Mononuclear cell (primary cell): ENCODE data around the gene L1CAM. TPM values are rescaled to one million over a fixed set of nuclear protein-coding genes. Genes with fewer than 3 reads are reported as not detected.
"Not testable (repeated sequence)": the region's sequence is repeated elsewhere in the genome, so short reads cannot be mapped to it uniquely, and the experiment has no call there.

ENCODE experiments used
- H3K27me3 ChIP-seq: 2 replicates; pipeline ENCODE4 v1.6.0; 2011; ENCODE audit warnings: low read length, control low read depth; ENCODE audit not compliant: insufficient read depth
- H3K4me1 ChIP-seq: 2 replicates; pipeline ENCODE4 v1.5.1; 2011; ENCODE audit warnings: mild to moderate bottlenecking, low read length, control low read depth; ENCODE audit not compliant: insufficient read depth
- H3K4me3 ChIP-seq: 2 replicates; pipeline ENCODE4 v1.5.1; 2011; ENCODE audit warnings: mild to moderate bottlenecking, low read length, moderate library complexity
- H3K9me3 ChIP-seq: 2 replicates; pipeline ENCODE4 v1.5.1; 2011; ENCODE audit warnings: low read depth, mild to moderate bottlenecking, control low read depth, low read length
- total RNA-seq: library from RNA; depleted of rRNA; stranded (reverse); fragments of >200 nt; gene quantifications from one replicate; pipeline ENCODE4 v1.2.3, GENCODE V29; 2012

The L1CAM gene
- total RNA-seq, 1 donor = 0.52 TPM

- Histone ChIP-seq H3K4me1 (no peaks in the 10 kb centered on the region), H3K4me3 (no peak overlapping the region), H3K27me3 (peaks cover 24% of the 10 kb centered on the region), H3K9me3 (no peaks in the 10 kb centered on the region)
Measured at GRCh38 chrX:153828723-153829548, 57.0 kb downstream of the L1CAM start.

GRCh38 chrX:153828308-153828707, 57.7 kb downstream of the L1CAM start:
- Histone ChIP-seq H3K27me3 (peaks cover 24% of the 10 kb centered on the region), H3K4me1 (no peaks in the 10 kb centered on the region)

GRCh38 chrX:153827903-153828302, 58.1 kb downstream of the L1CAM start:
- Histone ChIP-seq H3K9me3 (no peaks in the 10 kb centered on the region), H3K4me1 (no peaks in the 10 kb centered on the region), H3K4me3 (no peak overlapping the region), H3K27me3 (peaks cover 24% of the 10 kb centered on the region)

More at GRCh38 chrX:153828308-153828707, 57.7 kb downstream of the L1CAM start:
- Histone ChIP-seq H3K4me3 (no peak overlapping the region), H3K9me3 (no peaks in the 10 kb centered on the region)

GRCh38 chrX:153827016-153827415, 59.0 kb downstream of the L1CAM start:
- Histone ChIP-seq H3K27me3 (peaks cover 24% of the 10 kb centered on the region), H3K9me3 (no peaks in the 10 kb centered on the region), H3K4me3 (no peak overlapping the region), H3K4me1 (peaks cover 5% of the 10 kb centered on the region)

- H3K9me3 ChIP-seq = no peaks in the 10 kb centered on the region
- H3K4me3 ChIP-seq = no peak overlapping the region
- peaks cover 13% of the 10 kb centered on the region for H3K4me1 ChIP-seq
- H3K27me3 ChIP-seq = peaks cover 16% of the 10 kb centered on the region
Measured at GRCh38 chrX:153825042-153825441, 60.9 kb downstream of the L1CAM start.

GRCh38 chrX:153824348-153824747, 61.6 kb downstream of the L1CAM start:
- Histone ChIP-seq H3K9me3 (no peaks in the 10 kb centered on the region), H3K27me3 (peaks cover 19% of the 10 kb centered on the region), H3K4me1 (peaks cover 16% of the 10 kb centered on the region), H3K4me3 (no peak overlapping the region)

GRCh38 chrX:153821066-153821465, 64.9 kb downstream of the L1CAM start:
- no peak overlapping the region for H3K4me3 ChIP-seq
- peaks cover 2% of the 10 kb centered on the region for H3K27me3 ChIP-seq
- peaks cover 31% of the 10 kb centered on the region for H3K4me1 ChIP-seq
- no peaks in the 10 kb centered on the region for H3K9me3 ChIP-seq

GRCh38 chrX:153820601-153821000, 65.4 kb downstream of the L1CAM start:
- Histone ChIP-seq H3K4me1 (peaks cover 31% of the 10 kb centered on the region), H3K9me3 (no peaks in the 10 kb centered on the region), H3K27me3 (peaks cover 2% of the 10 kb centered on the region), H3K4me3 (no peak overlapping the region)

- peaks cover 2% of the 10 kb centered on the region for H3K27me3 ChIP-seq
- no peak overlapping the region for H3K4me3 ChIP-seq
- peaks cover 31% of the 10 kb centered on the region for H3K4me1 ChIP-seq
- no peaks in the 10 kb centered on the region for H3K9me3 ChIP-seq
Measured at GRCh38 chrX:153819384-153820040, 66.5 kb downstream of the L1CAM start.

GRCh38 chrX:153818571-153819383, 67.2 kb downstream of the L1CAM start:
- Histone ChIP-seq H3K27me3 (peaks cover 2% of the 10 kb centered on the region), H3K4me1 (peaks cover 31% of the 10 kb centered on the region), H3K4me3 (no peak overlapping the region), H3K9me3 (no peaks in the 10 kb centered on the region)

GRCh38 chrX:153818064-153818463, 67.9 kb downstream of the L1CAM start:
- not testable (repeated sequence) for H3K4me3 ChIP-seq, H3K27me3 ChIP-seq, H3K9me3 ChIP-seq
- H3K4me1 ChIP-seq = peaks cover 31% of the 10 kb centered on the region

GRCh38 chrX:153816831-153817690, 68.9 kb downstream of the L1CAM start:
- H3K27me3 ChIP-seq = peaks cover 2% of the 10 kb centered on the region

GRCh38 chrX:153814591-153815315, 71.2 kb downstream of the L1CAM start:
- Histone ChIP-seq H3K9me3 (no peaks in the 10 kb centered on the region), H3K27me3 (peaks cover under 1% of the 10 kb centered on the region), H3K4me1 (peaks cover 18% of the 10 kb centered on the region), H3K4me3 (no peak overlapping the region)

More at GRCh38 chrX:153816831-153817690, 68.9 kb downstream of the L1CAM start:
- Histone ChIP-seq H3K9me3 (no peaks in the 10 kb centered on the region), H3K4me3 (no peak overlapping the region), H3K4me1 (peaks cover 26% of the 10 kb centered on the region)

- peaks cover 11% of the 10 kb centered on the region for H3K4me1 ChIP-seq
- H3K4me3 ChIP-seq = no peak overlapping the region
- H3K9me3 ChIP-seq = no peaks in the 10 kb centered on the region
- no peaks in the 10 kb centered on the region for H3K27me3 ChIP-seq
Measured at GRCh38 chrX:153813161-153813560, 72.8 kb downstream of the L1CAM start.
